Large intestine (tissue), 3 donors: Measurements from ENCODE around the gene LIPH. TPM values are rescaled to one million over a fixed set of nuclear protein-coding genes. Genes with fewer than 3 reads are reported as not detected.

Experiments used
- DNase-seq, 2 donors: peaks; one replicate each; pipeline versions ENCODE4 v3.0.0 to v3.0.0-alpha.2; 2013
- H3K27ac ChIP-seq: one replicate; pipeline ENCODE4 v1.5.1; 2013; ENCODE audit warnings: low read length
- H3K27me3 ChIP-seq: 2 replicates; pipeline ENCODE4 v1.6.1; 2013; ENCODE audit warnings: low read length; ENCODE audit not compliant: control insufficient read depth, insufficient read depth
- H3K36me3 ChIP-seq: 2 replicates; pipeline ENCODE4 v1.6.1; 2013; ENCODE audit warnings: low read length; ENCODE audit not compliant: control insufficient read depth, insufficient read depth
- H3K4me1 ChIP-seq: one replicate; pipeline ENCODE4 v1.6.1; 2013; ENCODE audit warnings: low read length; ENCODE audit not compliant: control insufficient read depth, insufficient read depth
- H3K4me3 ChIP-seq: one replicate; pipeline ENCODE4 v1.5.1; 2013; ENCODE audit warnings: low read length
- H3K9me3 ChIP-seq: one replicate; pipeline ENCODE4 v1.6.1; 2013; ENCODE audit warnings: mild to moderate bottlenecking, low read depth, low read length, moderate library complexity; ENCODE audit not compliant: control insufficient read depth
- WGBS: methylation state at CpG from one replicate; pipeline ENCODE4 v1.1.5; 2013; ENCODE audit warnings: low lambda C conversion rate; ENCODE audit not compliant: insufficient coverage; 5-methylcytosine and 5-hydroxymethylcytosine counted together
- polyA plus RNA-seq: library from polyadenylated mRNA; unstranded; fragments of 120-200 nt; gene quantifications from one replicate; pipeline ENCODE4 v1.2.1, GENCODE V29; 2013

Gene LIPH
- polyA plus RNA-seq, 1 donor, result 6.9 TPM

- Histone ChIP-seq H3K36me3 (no peaks in the 10 kb centered on the region), H3K4me3 (no peak overlapping the region), H3K27ac (no peak overlapping the region), H3K27me3 (no peaks in the 10 kb centered on the region), H3K4me1 (peaks cover 10% of the 10 kb centered on the region), H3K9me3 (no peaks in the 10 kb centered on the region)
- no CpG with 5 or more reads among the region's 2 CpGs for WGBS
- DNase-seq, result no peak
Observed at GRCh38 chr3:185526349-185526951, 25.9 kb downstream of the LIPH start.

GRCh38 chr3:185521349-185522138, 30.8 kb downstream of the LIPH start:
- Histone ChIP-seq H3K36me3 (no peaks in the 10 kb centered on the region), H3K27me3 (no peaks in the 10 kb centered on the region), H3K4me1 (peaks cover 3% of the 10 kb centered on the region), H3K27ac (no peak overlapping the region), H3K9me3 (no peaks in the 10 kb centered on the region), H3K4me3 (no peak overlapping the region)
- no CpG with 5 or more reads among the region's 7 CpGs for WGBS
- DNase-seq, result no peak

GRCh38 chr3:185519021-185519420, 33.4 kb downstream of the LIPH start:
- 100% methylated on average over 1 of the region's 5 CpGs for WGBS
- Histone ChIP-seq H3K27me3 (no peaks in the 10 kb centered on the region), H3K4me3 (no peak overlapping the region), H3K27ac (no peak overlapping the region), H3K36me3 (no peaks in the 10 kb centered on the region), H3K4me1 (peaks cover 3% of the 10 kb centered on the region), H3K9me3 (no peaks in the 10 kb centered on the region)
- no peak for DNase-seq

GRCh38 chr3:185517387-185518130, 34.8 kb downstream of the LIPH start:
- DNase-seq, result peak; percentile 70 to 85
- H3K4me3 ChIP-seq, result no peak overlapping the region
- H3K9me3 ChIP-seq, result no peaks in the 10 kb centered on the region
- WGBS, result no CpG with 5 or more reads among the region's 2 CpGs
- H3K36me3 ChIP-seq, result no peaks in the 10 kb centered on the region
- no peaks in the 10 kb centered on the region for H3K27me3 ChIP-seq
- peak overlapping the region; percentile 53 for H3K27ac ChIP-seq
- H3K4me1 ChIP-seq, result peaks cover 3% of the 10 kb centered on the region

GRCh38 chr3:185511711-185512110, 40.7 kb downstream of the LIPH start:
- H3K27me3 ChIP-seq, result no peaks in the 10 kb centered on the region
- no CpG with 5 or more reads among the region's 4 CpGs for whole genome bisulfite sequencing

GRCh38 chr3:185508335-185508991, 43.9 kb downstream of the LIPH start:
- WGBS, result 80% methylated on average over 1 of the region's 19 CpGs
- Histone ChIP-seq H3K4me3 (no peak overlapping the region), H3K9me3 (no peaks in the 10 kb centered on the region), H3K27ac (no peak overlapping the region), H3K27me3 (no peaks in the 10 kb centered on the region), H3K36me3 (peaks cover 4% of the 10 kb centered on the region), H3K4me1 (peaks cover 12% of the 10 kb centered on the region)
- DNase-seq, result no peak

More at GRCh38 chr3:185511711-185512110, 40.7 kb downstream of the LIPH start:
- peak overlapping the region; percentile 58 for H3K27ac ChIP-seq
- peaks cover 4% of the 10 kb centered on the region for H3K36me3 ChIP-seq
- DNase-seq, result peak; percentile 80 to 89
- no peaks in the 10 kb centered on the region for H3K9me3 ChIP-seq
- no peak overlapping the region for H3K4me3 ChIP-seq
- peaks cover 7% of the 10 kb centered on the region for H3K4me1 ChIP-seq

- Histone ChIP-seq H3K4me3 (no peak overlapping the region), H3K27me3 (no peaks in the 10 kb centered on the region), H3K4me1 (peaks cover 18% of the 10 kb centered on the region), H3K27ac (no peak overlapping the region), H3K9me3 (no peaks in the 10 kb centered on the region), H3K36me3 (peaks cover 4% of the 10 kb centered on the region)
- no peak for DNase-seq
- WGBS, result no CpG with 5 or more reads among the region's 6 CpGs
Observed at GRCh38 chr3:185507883-185508282, 44.5 kb downstream of the LIPH start.

GRCh38 chr3:185504636-185505035, 47.8 kb downstream of the LIPH start:
- H3K4me1 ChIP-seq, result peaks cover 15% of the 10 kb centered on the region
- H3K9me3 ChIP-seq, result no peaks in the 10 kb centered on the region
- 100% methylated on average over 1 of the region's 3 CpGs for WGBS
- DNase-seq, result no peak
- H3K27me3 ChIP-seq, result no peaks in the 10 kb centered on the region
- no peak overlapping the region for H3K27ac ChIP-seq
- peaks cover 4% of the 10 kb centered on the region for H3K36me3 ChIP-seq
- H3K4me3 ChIP-seq, result no peak overlapping the region

GRCh38 chr3:185503521-185503920, 48.9 kb downstream of the LIPH start:
- peaks cover 15% of the 10 kb centered on the region for H3K4me1 ChIP-seq
- no peak overlapping the region for H3K4me3 ChIP-seq
- peak; percentile 78 to 86 for DNase-seq
- no CpG with 5 or more reads among the region's 1 CpG for WGBS
- no peaks in the 10 kb centered on the region for H3K27me3 ChIP-seq
- peak overlapping the region; percentile 82 for H3K27ac ChIP-seq
- peaks cover 4% of the 10 kb centered on the region for H3K36me3 ChIP-seq
- peaks cover 6% of the 10 kb centered on the region for H3K9me3 ChIP-seq

- no peak overlapping the region for H3K4me3 ChIP-seq
- no CpG with 5 or more reads among the region's 3 CpGs for WGBS
- no peaks in the 10 kb centered on the region for H3K36me3 ChIP-seq
- H3K27me3 ChIP-seq, result no peaks in the 10 kb centered on the region
- peak; percentile 76 to 81 for DNase-seq
- peaks cover 15% of the 10 kb centered on the region for H3K4me1 ChIP-seq
- peak overlapping the region; percentile 82 for H3K27ac ChIP-seq
- peaks cover 6% of the 10 kb centered on the region for H3K9me3 ChIP-seq
Observed at GRCh38 chr3:185502987-185503386, 49.4 kb downstream of the LIPH start.
